Middle frontal gyrus (tissue), 1 donor: ENCODE results near the gene TTC23L.
"Not testable (repeated sequence)": the region's sequence is repeated elsewhere in the genome, so short reads cannot be mapped to it uniquely, and the experiment has no call there.

Experiments
- DNase-seq: peaks from one replicate; pipeline ENCODE4 v3.0.0-alpha.2; 2015; ENCODE audit warnings: low spot score; ENCODE audit errors: extremely low spot score

Gene TTC23L, protein sequence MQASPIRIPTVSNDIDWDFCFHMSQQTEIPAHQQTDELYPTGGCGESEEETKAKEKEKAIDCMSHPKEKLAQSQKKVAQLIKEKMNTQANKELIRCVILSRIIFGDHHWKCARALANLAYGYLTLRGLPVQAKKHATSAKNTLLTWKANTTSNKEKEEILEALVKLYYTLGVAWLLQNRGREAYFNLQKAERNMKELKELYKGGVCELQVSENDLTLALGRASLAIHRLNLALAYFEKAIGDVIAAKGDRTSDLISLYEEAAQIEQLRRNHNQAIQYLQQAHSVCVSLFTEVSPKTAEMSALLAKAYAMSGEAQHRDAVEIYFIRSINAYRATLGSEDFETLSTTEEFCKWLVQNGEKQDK

GRCh38 chr5:34838785-34839714 lies at the start of gene TTC23L:
TSS of gene TTC23L (plus strand) at chr5:34839164. CDS start at chr5:34840672, 1,508 bp downstream.
- peak; percentile 76 for DNase-seq

GRCh38 chr5:34789639-34790038 lies 49.3 kb upstream of the TTC23L start:
- DNase-seq, result no peak

DNA sequence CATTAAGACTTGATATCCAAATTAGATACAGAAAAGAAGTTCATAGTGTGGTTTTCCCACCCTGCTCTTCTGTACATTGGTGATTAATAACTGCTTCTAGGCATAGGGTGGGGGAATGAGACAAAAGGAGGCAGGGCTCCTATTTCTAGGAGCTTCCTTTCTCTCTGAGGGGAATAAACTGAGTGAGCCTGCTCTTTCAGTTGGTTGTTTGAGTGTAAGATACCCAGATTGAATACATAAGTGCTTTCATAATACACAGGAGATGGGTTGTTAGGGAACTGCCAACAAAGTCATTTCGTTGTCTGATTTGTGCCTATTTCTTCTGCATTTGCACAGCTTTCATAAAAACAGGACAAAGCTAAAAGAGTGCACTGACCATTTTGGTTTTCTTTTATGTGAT lies 48.9 kb upstream of the TTC23L start:
- DNase-seq, result no peak

DNA sequence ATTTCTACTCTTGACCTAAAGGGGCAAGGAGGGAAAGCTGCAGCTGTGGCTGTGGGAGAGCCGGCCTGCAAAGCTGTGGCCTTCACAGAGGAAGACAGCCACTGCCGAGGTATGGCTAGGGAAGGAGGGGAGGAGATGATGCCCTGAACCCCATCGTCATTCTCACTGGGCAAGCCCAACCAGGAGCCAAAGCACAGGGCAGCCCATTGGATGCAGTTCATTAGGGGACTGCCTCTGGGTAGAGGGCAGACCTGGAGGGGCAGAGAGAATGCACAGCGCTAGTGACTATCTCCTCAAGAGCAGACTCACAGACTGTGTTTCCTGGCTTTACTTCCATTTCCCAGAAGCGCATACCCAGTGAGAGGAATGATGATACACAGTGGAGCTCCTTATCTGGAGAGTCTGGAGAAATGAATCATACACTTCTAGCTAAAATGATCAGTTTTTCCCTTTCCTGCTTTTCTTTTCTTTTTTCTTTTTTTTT lies 47.2 kb upstream of the TTC23L start:
- no peak for DNase-seq

GRCh38 chr5:34802834-34803563 lies 36.0 kb upstream of the TTC23L start:
- no peak for DNase-seq

DNA sequence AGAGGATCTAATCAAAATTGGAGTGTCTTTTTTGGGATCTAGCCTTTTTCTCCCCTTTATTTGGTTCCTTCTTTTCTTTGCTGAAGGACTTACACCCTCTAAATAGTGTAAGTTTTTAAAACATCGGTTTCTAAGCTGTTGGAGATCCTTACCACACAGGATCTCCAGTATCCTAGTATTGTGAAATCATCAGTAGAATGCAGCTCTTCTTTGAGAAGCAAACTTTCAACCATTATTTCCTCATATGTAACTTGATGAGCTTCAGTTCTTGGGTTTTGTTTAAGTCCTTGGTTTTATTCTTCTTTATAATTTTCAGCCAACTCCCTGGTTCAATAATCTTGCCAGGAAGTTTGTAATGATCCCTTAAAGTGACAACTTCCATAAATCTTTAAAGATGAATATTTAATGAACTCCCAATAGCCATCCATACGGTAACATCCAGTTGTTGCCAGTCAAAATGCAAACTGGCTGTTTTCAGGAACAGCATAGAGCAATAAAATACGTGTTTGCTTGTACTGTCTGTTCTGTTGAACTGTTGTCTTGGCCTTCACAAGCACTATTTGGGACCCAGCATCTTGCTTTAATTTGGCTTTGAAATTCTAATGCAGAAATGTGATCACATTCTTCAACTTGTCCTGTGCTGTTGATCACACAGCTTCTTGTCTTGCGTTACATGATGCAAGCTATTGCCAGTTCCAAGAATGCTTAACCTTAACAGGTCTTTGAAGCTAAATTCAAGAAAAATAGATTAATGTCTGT lies 34.8 kb upstream of the TTC23L start:
- DNase-seq, result no peak

- no peak for DNase-seq
Measured at GRCh38 chr5:34804913-34805312, 34.1 kb upstream of the TTC23L start.

DNA sequence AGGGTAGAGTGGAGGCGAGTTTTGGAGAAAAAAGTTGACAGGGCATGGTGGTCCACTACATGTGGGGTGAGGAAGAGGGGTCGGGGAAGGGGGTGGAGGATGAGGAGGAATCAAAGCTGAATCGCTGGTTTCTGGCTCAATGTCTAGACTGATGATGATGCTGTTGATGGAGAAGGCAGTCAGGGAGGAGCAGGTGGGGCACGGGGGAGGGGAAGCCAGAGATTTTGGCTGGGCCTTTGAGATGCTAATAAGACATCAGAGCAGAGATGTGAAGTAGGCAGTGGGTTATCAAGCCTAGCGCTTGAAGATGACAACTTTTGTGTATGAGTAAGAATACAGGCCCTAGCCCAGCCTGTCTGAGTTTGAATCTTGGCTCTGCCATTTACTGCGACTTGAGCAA lies 32.4 kb upstream of the TTC23L start:
- DNase-seq, result no peak

DNA sequence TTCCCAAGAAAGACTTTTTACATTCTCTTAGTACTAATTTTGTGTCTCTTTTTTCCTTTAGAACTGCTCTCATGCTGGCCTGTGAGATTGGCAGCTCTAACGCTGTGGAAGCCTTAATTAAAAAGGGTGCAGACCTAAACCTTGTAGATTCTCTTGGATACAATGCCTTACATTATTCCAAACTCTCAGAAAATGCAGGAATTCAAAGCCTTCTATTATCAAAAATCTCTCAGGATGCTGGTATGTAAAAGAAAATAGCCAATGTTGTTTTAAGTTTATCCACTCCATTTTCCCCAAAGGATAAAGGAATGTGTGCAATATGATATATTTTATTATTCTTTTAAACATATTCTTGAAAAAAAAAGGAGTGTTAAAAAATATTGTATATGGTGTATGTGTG lies 27.3 kb upstream of the TTC23L start:
- no peak for DNase-seq

GRCh38 chr5:34813509-34813908 lies 25.5 kb upstream of the TTC23L start:
- DNase-seq, result no peak

- no peak for DNase-seq
Measured at GRCh38 chr5:34817558-34818351, 21.2 kb upstream of the TTC23L start.

- DNase-seq, result no peak
Measured at GRCh38 chr5:34818717-34819116, 20.2 kb upstream of the TTC23L start.

- no peak for DNase-seq
Measured at GRCh38 chr5:34820593-34820992, 18.4 kb upstream of the TTC23L start.

- DNase-seq, result no peak
Measured at GRCh38 chr5:34822956-34823715, 15.8 kb upstream of the TTC23L start.

DNA sequence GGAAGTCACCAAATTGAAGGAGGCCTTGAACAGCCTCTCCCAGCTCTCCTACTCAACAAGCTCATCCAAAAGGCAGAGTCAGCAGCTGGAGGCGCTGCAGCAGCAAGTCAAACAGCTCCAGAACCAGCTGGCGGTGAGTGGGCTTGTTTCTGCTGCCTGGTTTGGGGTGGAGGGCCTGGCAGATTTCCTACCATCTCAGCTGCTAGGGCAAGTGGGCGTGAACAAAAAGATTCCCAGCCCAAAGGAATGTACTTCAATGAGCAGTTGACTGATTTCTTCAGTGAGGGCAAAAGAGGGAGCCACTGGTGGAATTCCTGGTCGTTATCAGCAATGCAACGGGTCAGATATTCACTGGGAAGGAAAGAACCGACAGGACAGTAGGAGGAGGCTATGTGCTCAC lies 12.6 kb upstream of the TTC23L start:
- no peak for DNase-seq

DNA sequence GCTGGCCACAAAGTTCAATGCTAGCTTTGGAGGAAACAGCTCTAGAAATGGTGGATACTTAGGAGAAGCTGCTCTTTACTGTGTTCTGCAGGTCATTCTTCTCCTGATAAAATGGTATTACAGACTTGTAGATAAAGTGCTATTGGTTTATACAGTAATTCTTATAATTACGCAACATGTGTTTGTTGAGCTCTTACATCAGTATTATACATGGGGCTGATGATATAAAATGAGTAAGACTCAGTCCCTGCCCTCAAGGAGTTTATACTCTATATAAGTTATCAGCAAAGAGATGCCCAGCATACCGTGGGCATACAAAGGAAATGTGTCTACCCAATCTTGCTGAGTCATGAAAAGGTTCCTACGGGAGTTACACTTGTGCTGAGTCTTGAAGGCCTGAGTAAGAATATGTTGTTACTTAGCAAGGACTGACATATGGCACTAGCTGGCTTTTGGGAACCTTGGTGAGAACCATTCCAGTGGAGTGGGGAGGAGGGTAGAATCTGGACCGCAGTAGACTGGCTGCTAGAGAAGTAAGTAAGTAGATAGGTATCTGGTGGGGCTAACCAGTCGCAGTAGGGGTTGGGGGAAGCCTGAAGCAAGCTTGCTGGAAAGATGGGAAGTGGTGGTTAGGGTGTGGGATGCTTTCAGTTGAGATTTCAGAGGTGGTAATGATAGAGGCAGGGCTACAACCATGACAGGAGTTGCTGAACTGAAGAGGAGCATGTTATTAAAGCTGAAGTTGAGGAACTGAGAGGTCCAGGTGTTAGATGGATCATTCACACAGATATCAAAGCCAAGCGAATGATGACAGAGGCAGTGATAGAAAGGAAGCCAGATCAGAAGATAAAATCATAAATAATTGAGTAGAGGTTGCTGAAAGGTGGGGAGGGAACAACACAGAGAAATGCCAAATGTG lies 11.1 kb upstream of the TTC23L start:
- DNase-seq, result no peak

- DNase-seq, result not testable (repeated sequence)
Measured at GRCh38 chr5:34830827-34831226, 8.1 kb upstream of the TTC23L start.

DNA sequence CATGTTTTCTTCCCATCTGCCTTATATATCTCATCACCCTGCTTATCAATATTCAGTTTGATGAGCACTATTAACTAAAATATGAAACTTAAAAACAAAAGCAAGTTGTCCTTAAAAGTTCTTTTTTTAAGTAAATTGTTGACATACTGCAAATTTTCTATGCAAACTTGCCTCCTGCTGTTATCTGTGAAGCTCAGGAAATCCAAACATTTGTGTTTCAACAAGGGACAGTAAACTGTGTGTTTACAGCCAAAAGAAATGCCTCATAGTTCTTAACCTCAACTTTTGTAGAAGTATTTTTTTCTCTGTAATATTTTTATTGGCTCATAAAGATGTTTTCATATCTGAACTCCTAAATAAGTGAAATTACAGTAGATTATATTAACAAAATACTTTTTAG lies 7.7 kb upstream of the TTC23L start:
- no peak for DNase-seq
